ENCODE results near the gene NRXN3. TPM values are rescaled to one million over a fixed set of nuclear protein-coding genes. Genes with fewer than 3 reads are reported as not detected.

The NRXN3 gene
- total and polyA plus RNA-seq, 2 experiments from 2014 or later, result 5.7 to 7.1 TPM

- H3K9me3 ChIP-seq (ENCODE audit: low read depth), result no peaks in the 10 kb centered on the region
- H3K27me3 ChIP-seq, result no peaks in the 10 kb centered on the region
- H3K27ac ChIP-seq, result no peak overlapping the region
- H3K4me3 ChIP-seq, result no peak overlapping the region
- TF ChIP-seq, protein P1, sequence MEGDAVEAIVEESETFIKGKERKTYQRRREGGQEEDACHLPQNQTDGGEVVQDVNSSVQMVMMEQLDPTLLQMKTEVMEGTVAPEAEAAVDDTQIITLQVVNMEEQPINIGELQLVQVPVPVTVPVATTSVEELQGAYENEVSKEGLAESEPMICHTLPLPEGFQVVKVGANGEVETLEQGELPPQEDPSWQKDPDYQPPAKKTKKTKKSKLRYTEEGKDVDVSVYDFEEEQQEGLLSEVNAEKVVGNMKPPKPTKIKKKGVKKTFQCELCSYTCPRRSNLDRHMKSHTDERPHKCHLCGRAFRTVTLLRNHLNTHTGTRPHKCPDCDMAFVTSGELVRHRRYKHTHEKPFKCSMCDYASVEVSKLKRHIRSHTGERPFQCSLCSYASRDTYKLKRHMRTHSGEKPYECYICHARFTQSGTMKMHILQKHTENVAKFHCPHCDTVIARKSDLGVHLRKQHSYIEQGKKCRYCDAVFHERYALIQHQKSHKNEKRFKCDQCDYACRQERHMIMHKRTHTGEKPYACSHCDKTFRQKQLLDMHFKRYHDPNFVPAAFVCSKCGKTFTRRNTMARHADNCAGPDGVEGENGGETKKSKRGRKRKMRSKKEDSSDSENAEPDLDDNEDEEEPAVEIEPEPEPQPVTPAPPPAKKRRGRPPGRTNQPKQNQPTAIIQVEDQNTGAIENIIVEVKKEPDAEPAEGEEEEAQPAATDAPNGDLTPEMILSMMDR (IDR thresholded peaks at IDR 0.05; ENCODE audit: poor library complexity), result no peak
- TF ChIP-seq EZH2phosphoT487 (IDR thresholded peaks at IDR 0.05; ENCODE audit: low read depth, severe bottlenecking, unreplicated experiment), result no peak
- no peak for TF ChIP-seq EZH2 (IDR thresholded peaks at IDR 0.05; ENCODE audit: borderline replicate concordance)
- no peaks in the 10 kb centered on the region for H4K20me1 ChIP-seq (ENCODE audit: insufficient read depth, poor library complexity, severe bottlenecking)
- H3K36me3 ChIP-seq (replicated peaks; ENCODE audit: insufficient read depth, low read depth), result no peaks in the 10 kb centered on the region
- H3K4me1 ChIP-seq (ENCODE audit: insufficient read depth), result no peaks in the 10 kb centered on the region
- WGBS (ENCODE audit: low lambda C conversion rate, missing lambda C conversion rate), result 70% methylated on average over 5 of the region's 5 CpGs
- no peak overlapping the region for H2AFZ ChIP-seq
- DNase-seq (ENCODE audit: low spot score), result no peak
- no peaks in the 10 kb centered on the region for H3K9me2 ChIP-seq (replicated peaks; ENCODE audit: insufficient read depth)
- H3K4me2 ChIP-seq, result no peak overlapping the region
- no peaks in the 10 kb centered on the region for H3K79me2 ChIP-seq
These were observed 1431.4 kb downstream of the NRXN3 start for GRCh38 chr14:79601579-79601978.

- H3K27ac ChIP-seq, result no peak overlapping the region
- no peaks in the 10 kb centered on the region for H4K20me1 ChIP-seq (ENCODE audit: insufficient read depth, poor library complexity, severe bottlenecking)
- H3K4me3 ChIP-seq, result no peak overlapping the region
- TF ChIP-seq EZH2phosphoT487 (IDR thresholded peaks at IDR 0.05; ENCODE audit: low read depth, severe bottlenecking, unreplicated experiment) (no peak), EZH2 (IDR thresholded peaks at IDR 0.05; ENCODE audit: borderline replicate concordance) (no peak)
- TF ChIP-seq, protein P1 (IDR thresholded peaks at IDR 0.05; ENCODE audit: poor library complexity), result no peak
- no peaks in the 10 kb centered on the region for H3K79me2 ChIP-seq
- H3K9me3 ChIP-seq (ENCODE audit: low read depth), result no peaks in the 10 kb centered on the region
- DNase-seq (ENCODE audit: low spot score), result no peak
- no peaks in the 10 kb centered on the region for H3K4me1 ChIP-seq (ENCODE audit: insufficient read depth)
- H2AFZ ChIP-seq, result no peak overlapping the region
- WGBS (ENCODE audit: low lambda C conversion rate, missing lambda C conversion rate), result 90% methylated on average over 1 of the region's 1 CpG
- no peaks in the 10 kb centered on the region for H3K9me2 ChIP-seq (replicated peaks; ENCODE audit: insufficient read depth)
- no peaks in the 10 kb centered on the region for H3K27me3 ChIP-seq
- H3K36me3 ChIP-seq (replicated peaks; ENCODE audit: insufficient read depth, low read depth), result no peaks in the 10 kb centered on the region
- H3K4me2 ChIP-seq, result no peak overlapping the region
These were observed 1431.9 kb downstream of the NRXN3 start for GRCh38 chr14:79602045-79602444.

GRCh38 chr14:79602742-79603141, 1432.6 kb downstream of the NRXN3 start:
- Histone ChIP-seq H2AFZ (no peak overlapping the region), H3K4me1 (ENCODE audit: insufficient read depth) (no peaks in the 10 kb centered on the region), H3K9me3 (ENCODE audit: low read depth) (no peaks in the 10 kb centered on the region), H3K4me3 (no peak overlapping the region), H3K79me2 (no peaks in the 10 kb centered on the region), H3K36me3 (replicated peaks; ENCODE audit: insufficient read depth, low read depth) (no peaks in the 10 kb centered on the region), H3K27ac (no peak overlapping the region), H4K20me1 (ENCODE audit: insufficient read depth, poor library complexity, severe bottlenecking) (no peaks in the 10 kb centered on the region), H3K9me2 (replicated peaks; ENCODE audit: insufficient read depth) (no peaks in the 10 kb centered on the region), H3K27me3 (no peaks in the 10 kb centered on the region), H3K4me2 (no peak overlapping the region)
- DNase-seq (ENCODE audit: low spot score), result no peak
- TF ChIP-seq, protein P1 (IDR thresholded peaks at IDR 0.05; ENCODE audit: poor library complexity), result no peak
- TF ChIP-seq EZH2 (IDR thresholded peaks at IDR 0.05; ENCODE audit: borderline replicate concordance) (no peak), EZH2phosphoT487 (IDR thresholded peaks at IDR 0.05; ENCODE audit: low read depth, severe bottlenecking, unreplicated experiment) (no peak)
- WGBS (ENCODE audit: low lambda C conversion rate, missing lambda C conversion rate), result 84% methylated on average over 3 of the region's 3 CpGs

DNA sequence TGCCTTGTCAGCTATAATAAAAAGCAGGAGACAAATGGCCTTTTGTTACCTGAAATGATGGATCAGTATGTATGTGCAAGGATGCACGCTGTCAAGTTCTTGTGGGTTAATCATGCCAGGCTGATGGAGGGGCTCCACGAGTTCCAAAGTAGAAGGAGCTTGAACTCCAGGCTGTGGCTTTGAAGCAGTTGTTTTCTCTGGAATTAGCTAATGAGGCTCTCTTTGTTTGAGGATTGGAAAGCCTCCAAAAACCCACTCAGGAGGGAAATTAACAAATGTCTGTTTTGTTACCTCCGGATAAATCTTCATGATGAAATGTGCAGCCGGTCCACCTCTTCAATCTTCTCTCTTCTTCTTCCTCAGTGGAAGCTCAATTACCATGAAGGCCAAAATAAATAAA, 1435.7 kb downstream of the NRXN3 start:
- no peak for DNase-seq (ENCODE audit: low spot score)
- H3K4me1 ChIP-seq (ENCODE audit: insufficient read depth), result no peaks in the 10 kb centered on the region
- no peak overlapping the region for H3K27ac ChIP-seq
- 57% methylated on average over 4 of the region's 4 CpGs for WGBS (ENCODE audit: low lambda C conversion rate, missing lambda C conversion rate)
- H3K9me3 ChIP-seq (ENCODE audit: low read depth), result no peaks in the 10 kb centered on the region
- H3K36me3 ChIP-seq (replicated peaks; ENCODE audit: insufficient read depth, low read depth), result no peaks in the 10 kb centered on the region
- H3K4me2 ChIP-seq, result no peak overlapping the region
- H2AFZ ChIP-seq, result no peak overlapping the region
- no peaks in the 10 kb centered on the region for H4K20me1 ChIP-seq (ENCODE audit: insufficient read depth, poor library complexity, severe bottlenecking)
- H3K4me3 ChIP-seq, result no peak overlapping the region
- TF ChIP-seq EZH2 (IDR thresholded peaks at IDR 0.05; ENCODE audit: borderline replicate concordance) (no peak), EZH2phosphoT487 (IDR thresholded peaks at IDR 0.05; ENCODE audit: low read depth, severe bottlenecking, unreplicated experiment) (no peak)
- TF ChIP-seq, protein P1 (IDR thresholded peaks at IDR 0.05; ENCODE audit: poor library complexity), result no peak
- H3K79me2 ChIP-seq, result no peaks in the 10 kb centered on the region
- no peaks in the 10 kb centered on the region for H3K27me3 ChIP-seq
- no peaks in the 10 kb centered on the region for H3K9me2 ChIP-seq (replicated peaks; ENCODE audit: insufficient read depth)
